BE2C (cell line): ENCODE results near the gene GLDC.
A peak's percentile ranks its signal among the peaks of the same experiment; 100 is the strongest.

Experiments used
- DNase-seq: peaks from one replicate; pipeline ENCODE4 v3.0.0-alpha.2; 2020
- H3K27me3 ChIP-seq: fragments of 250-450 bp; sonication (Bioruptor Pico); 2 replicates; pipeline ENCODE4 v1.5.1; 2020; ENCODE audit warnings: mild to moderate bottlenecking
- H3K36me3 ChIP-seq: fragments of 250-450 bp; sonication (Bioruptor Pico); 2 replicates; pipeline ENCODE4 v1.5.1; 2020; ENCODE audit warnings: mild to moderate bottlenecking
- H3K4me1 ChIP-seq: fragments of 250-450 bp; sonication (Bioruptor Pico); 2 replicates; pipeline ENCODE4 v1.5.1; 2020
- H3K4me3 ChIP-seq: 2 replicates; pipeline ENCODE4 v1.5.1; 2011; ENCODE audit warnings: low read depth, low read length
- H3K9me3 ChIP-seq: fragments of 250-450 bp; sonication (Bioruptor Pico); 2 replicates; pipeline ENCODE4 v1.5.1; 2020
- CTCF ChIP-seq: IDR thresholded peaks from 2 replicates; pipeline ENCODE4 v1.5.1; 2012; ENCODE audit warnings: mild to moderate bottlenecking, low read depth, low read length

Gene GLDC

GRCh38 chr9:6564360-6564759 lies 81.2 kb downstream of the GLDC start:
- H3K4me3 ChIP-seq = no peak overlapping the region
- no peaks in the 10 kb centered on the region for H3K27me3 ChIP-seq
- DNase-seq = no peak
- no peaks in the 10 kb centered on the region for H3K9me3 ChIP-seq
- no peak for TF ChIP-seq CTCF
- peaks cover 5% of the 10 kb centered on the region; the same call in 1 of the 2 replicates for H3K4me1 ChIP-seq
- no peaks in the 10 kb centered on the region for H3K36me3 ChIP-seq

- TF ChIP-seq CTCF = no peak
- DNase-seq = no peak
- Histone ChIP-seq H3K4me3 (no peak overlapping the region), H3K27me3 (no peaks in the 10 kb centered on the region), H3K9me3 (no peaks in the 10 kb centered on the region), H3K4me1 (peaks cover 10% of the 10 kb centered on the region), H3K36me3 (no peaks in the 10 kb centered on the region)
These were observed 82.6 kb downstream of the GLDC start for GRCh38 chr9:6562871-6563430.

- Histone ChIP-seq H3K9me3 (no peaks in the 10 kb centered on the region), H3K27me3 (no peaks in the 10 kb centered on the region), H3K4me3 (no peak overlapping the region), H3K36me3 (no peaks in the 10 kb centered on the region), H3K4me1 (peaks cover 16% of the 10 kb centered on the region)
- no peak for TF ChIP-seq CTCF
- no peak for DNase-seq
These were observed 83.3 kb downstream of the GLDC start for GRCh38 chr9:6562201-6562600.

- no peaks in the 10 kb centered on the region for H3K36me3 ChIP-seq
These were observed 87.5 kb downstream of the GLDC start for GRCh38 chr9:6557883-6558616.

GRCh38 chr9:6553866-6554265 lies 91.7 kb downstream of the GLDC start:
- Histone ChIP-seq H3K36me3 (no peaks in the 10 kb centered on the region), H3K9me3 (no peaks in the 10 kb centered on the region), H3K4me1 (peaks cover 41% of the 10 kb centered on the region), H3K27me3 (no peaks in the 10 kb centered on the region), H3K4me3 (no peak overlapping the region)
- DNase-seq = no peak
- no peak for TF ChIP-seq CTCF

More at GRCh38 chr9:6557883-6558616, 87.5 kb downstream of the GLDC start:
- peaks cover 16% of the 10 kb centered on the region for H3K4me1 ChIP-seq
- peak; percentile 81 for DNase-seq
- H3K9me3 ChIP-seq = no peaks in the 10 kb centered on the region
- no peak for TF ChIP-seq CTCF
- H3K27me3 ChIP-seq = no peaks in the 10 kb centered on the region
- H3K4me3 ChIP-seq = no peak overlapping the region

GRCh38 chr9:6552498-6553121 lies 92.9 kb downstream of the GLDC start:
- Histone ChIP-seq H3K27me3 (no peaks in the 10 kb centered on the region), H3K9me3 (no peaks in the 10 kb centered on the region), H3K4me3 (no peak overlapping the region), H3K36me3 (no peaks in the 10 kb centered on the region), H3K4me1 (peaks cover 39% of the 10 kb centered on the region)
- DNase-seq = no peak
- no peak for TF ChIP-seq CTCF
